Caki2 (cell line): ENCODE results near the gene GGT1. TPM values are rescaled to one million over a fixed set of nuclear protein-coding genes. Genes with fewer than 3 reads are reported as not detected.
"Not testable (repeated sequence)": the region's sequence is repeated elsewhere in the genome, so short reads cannot be mapped to it uniquely, and the experiment has no call there.

ENCODE experiments used
- DNase-seq: peaks from one replicate; pipeline ENCODE4 v3.0.0-alpha.2; 2015; ENCODE audit warnings: low read depth
- in situ Hi-C: cut with HindIII; loops from 2 replicates; pipeline ENCODE4 v1.10.0; 2016; ENCODE audit warnings: low sequenced_read_pairs, low pct_unique_long_range_greater_than_20kb, mixed read lengths
- total RNA-seq: library from RNA; depleted of rRNA; stranded (reverse); fragments of >200 nt; shearing (Covaris generic); gene quantifications from 2 replicates; pipeline ENCODE4 v1.2.3, GENCODE V29; 2014; ENCODE audit warnings: low replicate concordance

Gene GGT1
- total RNA-seq, 1 experiment from 2014 or later: 486 TPM

DNA sequence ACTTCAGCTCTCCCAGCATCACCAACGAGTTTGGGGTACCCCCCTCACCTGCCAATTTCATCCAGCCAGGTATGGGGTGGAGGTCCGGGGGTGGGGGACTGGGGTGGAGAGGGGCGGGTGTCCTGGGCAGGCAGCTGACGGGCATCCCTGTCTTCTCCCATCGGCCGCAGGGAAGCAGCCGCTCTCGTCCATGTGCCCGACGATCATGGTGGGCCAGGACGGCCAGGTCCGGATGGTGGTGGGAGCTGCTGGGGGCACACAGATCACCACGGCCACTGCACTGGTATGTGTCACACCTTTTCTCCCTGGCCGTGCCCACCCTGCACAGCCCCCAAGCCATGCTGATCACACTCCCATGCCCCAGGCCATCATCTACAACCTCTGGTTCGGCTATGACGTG, 24.9 kb downstream of the GGT1 start:
- DNase-seq, in situ Hi-C loops: not testable (repeated sequence)

DNA sequence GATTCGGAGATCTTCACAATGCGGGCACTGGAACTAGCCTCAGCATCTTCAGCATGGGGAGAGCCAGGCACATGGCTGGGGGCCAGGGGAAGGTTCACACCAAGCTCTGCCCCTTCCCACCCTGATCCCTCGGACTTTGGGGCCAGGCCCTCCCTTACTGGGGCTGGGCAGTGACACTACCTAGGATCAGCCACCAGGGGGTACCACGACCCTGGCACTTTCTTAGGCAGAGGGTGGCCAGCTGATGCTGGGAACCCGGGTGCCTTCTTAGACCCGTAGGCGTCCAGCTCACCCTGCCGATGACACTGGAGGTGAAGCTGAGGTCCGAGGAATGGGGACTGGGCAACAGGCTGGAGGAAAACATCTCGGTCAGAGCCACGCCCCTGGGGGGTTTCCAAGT, 26.1 kb downstream of the GGT1 start:
- in situ Hi-C loops: not testable (repeated sequence)

DNA sequence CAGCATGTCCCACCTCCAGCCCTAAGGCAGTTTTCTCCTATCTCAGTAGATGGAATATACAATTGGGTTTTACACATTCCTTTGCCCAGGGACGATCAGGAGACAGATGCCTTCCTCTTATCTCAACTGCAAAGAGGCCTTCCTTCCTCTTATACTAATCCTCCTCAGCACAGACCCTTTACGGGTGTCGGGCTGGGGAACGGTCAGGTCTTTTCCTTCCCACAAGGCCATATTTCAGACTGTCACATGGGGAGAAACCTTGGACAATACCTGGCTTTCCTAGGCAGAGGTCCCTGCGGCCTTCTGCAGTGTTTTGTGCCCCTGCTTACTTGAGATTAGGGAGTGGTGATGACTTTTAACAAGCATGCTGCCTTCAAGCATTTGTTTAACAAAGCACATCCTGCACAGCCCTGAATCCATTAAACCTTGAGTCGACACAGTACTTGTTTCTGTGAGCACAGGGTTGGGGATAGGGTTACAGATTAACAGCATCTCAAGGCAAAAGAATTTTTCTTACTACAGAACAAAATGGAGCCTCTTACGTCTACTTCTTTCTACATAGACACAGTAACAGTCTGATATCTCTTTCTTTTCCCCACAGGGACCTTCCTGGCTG, 27.9 kb downstream of the GGT1 start:
- in situ Hi-C loops, DNase-seq: not testable (repeated sequence)

More for the DNA sequence above, 26.1 kb downstream of the GGT1 start:
- DNase-seq: not testable (repeated sequence)

DNA sequence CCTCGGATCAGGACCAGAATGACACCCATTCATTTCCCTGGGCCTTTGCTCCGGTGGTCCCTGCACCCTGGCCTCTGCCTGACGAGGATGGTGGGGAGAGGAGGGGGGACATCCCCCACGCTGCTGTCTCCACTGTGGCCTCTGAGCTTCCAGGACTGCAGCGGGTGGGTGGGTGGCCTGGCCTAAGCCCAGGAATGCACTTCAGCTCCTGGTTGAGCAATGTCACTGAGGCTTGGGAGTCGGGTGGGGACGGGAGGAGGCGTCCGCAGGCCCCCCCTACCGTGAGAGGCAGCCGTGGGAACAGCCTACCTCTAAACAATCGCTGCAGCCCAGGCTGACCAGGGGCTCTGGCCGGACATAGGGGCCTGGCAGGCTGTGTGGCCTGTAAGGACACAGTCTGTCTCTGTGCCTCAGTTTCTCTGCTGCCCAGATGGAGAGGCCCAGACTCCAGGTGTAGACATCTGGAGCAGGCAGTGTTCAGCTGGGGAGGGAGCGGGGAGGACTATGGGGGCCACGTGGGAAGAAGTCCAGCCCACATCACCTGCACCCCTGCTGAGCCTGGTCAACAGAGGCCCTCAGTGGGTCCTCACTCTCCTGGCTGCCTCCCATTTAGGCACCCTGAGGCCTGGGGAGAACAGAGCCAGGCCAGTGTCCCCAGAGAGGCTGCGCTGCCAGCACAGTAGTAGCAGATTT, 28.6 kb downstream of the GGT1 start:
- DNase-seq, in situ Hi-C loops: not testable (repeated sequence)

DNA sequence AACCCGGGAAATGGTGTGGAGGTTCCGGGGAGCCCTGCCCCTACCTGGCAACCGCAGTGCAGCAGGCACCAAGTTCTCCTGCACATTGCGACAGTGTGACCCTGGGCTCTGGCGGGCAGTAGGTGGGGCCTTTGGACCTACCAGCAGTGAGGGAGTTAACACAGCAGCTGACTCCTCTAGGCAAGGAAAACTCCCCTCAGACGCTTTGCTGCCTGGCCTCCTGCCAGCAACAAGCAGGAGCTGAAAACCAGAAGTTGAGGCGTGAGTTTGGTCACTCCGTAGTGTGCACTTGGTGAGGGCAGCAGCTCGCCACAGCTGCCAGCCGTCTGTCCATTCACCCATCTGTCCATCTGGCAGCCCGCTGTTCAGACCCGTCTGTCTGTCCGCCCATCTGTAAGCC, 29.6 kb downstream of the GGT1 start:
- DNase-seq, in situ Hi-C loops: not testable (repeated sequence)

DNA sequence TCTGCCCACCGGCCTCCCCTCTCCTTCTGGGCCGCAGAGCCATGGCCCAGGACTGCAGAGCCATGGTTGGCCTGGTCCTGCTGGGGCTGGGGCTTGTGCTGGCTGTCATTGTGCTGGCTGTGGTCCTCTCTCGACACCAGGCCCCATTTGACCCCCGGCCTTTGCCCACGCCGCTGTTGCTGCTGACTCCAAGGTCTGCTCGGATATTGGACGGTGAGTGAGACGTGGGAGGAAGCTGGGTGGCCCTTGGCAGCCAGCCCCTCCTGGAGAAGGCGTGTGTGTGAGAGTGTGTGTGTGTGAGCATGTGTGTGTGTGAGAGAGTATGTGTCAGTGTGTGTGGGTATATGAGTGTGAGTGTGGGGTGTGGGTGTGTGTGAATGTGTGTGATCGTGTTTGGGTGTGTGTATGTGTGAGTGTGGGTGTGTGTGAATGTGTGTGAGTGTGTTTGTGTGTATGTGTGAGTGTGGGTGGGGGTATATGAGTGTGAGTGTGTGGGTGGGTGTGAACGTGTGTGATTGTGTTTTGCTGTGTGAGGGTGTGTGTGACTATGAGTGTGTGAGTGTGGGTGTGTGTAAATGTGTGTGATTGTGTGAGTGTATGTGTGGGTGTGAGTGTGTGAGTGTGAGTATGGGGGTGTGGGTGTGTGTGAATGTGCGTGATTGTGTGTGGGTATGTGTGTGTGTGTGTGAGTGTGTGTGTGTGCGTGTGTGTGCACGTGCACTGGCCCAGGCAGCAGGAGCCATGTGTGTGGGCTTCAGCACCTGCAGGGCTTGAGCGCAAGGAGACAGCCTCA, 30.4 kb downstream of the GGT1 start:
- in situ Hi-C loops: not testable (repeated sequence)

DNA sequence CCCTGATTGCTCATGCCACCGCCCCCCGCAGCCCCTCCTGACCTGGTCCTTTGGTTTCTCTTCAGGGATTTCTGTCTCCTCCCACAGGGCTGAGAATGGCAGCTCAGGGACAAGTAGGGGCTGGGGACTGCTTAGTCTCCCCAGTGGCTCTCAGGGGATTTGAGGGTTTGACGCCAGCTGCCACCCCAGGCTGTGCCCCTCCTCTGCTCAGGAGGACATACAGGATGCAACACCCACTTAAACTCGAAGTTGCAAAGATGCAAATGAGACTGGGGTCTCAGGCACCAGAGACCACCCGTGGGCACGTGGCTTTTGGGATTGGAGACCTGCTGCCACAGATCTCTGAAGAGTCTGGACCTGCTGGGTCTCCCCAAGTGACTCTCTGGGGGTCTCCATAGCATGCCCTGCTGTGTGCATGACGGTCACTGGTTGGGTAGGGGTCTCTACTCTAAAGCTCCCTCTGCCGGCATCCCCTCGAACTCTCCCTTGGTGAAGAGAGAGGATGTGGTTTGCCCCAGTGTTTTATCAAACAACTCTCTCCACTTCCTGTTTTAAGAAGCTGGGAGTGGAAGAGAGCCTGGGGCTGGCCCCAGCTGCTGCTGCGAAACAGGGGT, 31.9 kb downstream of the GGT1 start:
- DNase-seq, in situ Hi-C loops: not testable (repeated sequence)

More for the DNA sequence above, 30.4 kb downstream of the GGT1 start:
- not testable (repeated sequence) for DNase-seq

DNA sequence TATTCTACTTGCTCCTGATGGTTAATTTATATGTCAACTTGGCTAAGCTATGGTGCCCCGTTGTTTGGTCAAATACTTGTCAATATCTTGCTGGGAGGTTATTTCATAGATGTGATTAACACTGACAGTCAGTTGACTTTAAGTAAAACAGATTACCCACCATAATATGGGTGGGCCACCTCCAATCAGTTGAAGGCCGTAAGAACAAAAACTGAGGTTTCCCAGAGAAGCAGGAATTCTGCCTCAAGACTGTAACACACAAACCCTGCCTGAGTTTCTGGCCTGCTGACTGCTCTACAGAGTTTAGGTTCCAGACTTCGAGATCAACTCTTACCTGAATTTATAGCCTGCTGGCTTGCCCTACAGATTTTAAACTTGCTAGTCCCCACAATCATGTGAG, 33.5 kb downstream of the GGT1 start:
- DNase-seq, in situ Hi-C loops: not testable (repeated sequence)

DNA sequence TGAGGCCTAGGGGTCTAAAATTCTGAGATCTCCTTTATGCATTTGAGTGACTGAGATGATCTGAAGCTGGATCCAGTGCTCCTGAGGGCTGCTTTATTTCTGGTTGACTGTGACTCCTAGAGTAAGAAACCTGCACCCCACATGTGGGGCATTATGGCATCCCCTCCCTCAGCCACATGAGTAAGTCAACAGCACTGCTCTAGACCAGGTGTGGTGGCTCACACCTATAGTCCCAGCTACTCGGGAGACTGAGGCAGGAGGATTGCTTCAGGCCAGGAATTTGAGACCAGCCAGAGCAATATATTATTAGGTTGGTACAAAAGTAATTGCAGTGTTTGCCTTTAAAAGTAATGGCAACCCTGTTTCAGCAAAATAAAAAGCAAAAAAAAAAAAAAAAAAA, 39.3 kb downstream of the GGT1 start:
- in situ Hi-C loops, DNase-seq: not testable (repeated sequence)

DNA sequence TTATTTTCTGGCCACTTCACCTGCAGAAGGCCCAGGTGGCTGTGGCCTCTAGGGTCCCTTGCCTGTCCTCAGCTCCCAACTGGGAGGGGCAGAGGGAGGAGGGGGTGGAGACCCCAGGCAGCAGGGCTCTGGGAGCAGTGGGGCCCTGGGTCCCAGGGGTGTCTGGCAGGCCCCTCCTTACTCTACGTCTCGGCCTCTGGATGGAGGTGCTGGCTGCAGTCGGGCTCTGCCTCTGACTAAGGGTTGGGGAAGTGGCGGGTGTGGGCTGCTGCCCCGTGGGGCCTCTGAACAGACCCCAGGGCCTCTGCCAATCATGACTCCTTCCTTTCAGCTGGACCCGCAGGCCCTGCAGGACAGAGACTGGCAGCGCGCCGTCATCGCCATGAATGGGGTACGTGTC, 41.4 kb downstream of the GGT1 start:
- DNase-seq, in situ Hi-C loops: not testable (repeated sequence)

DNA sequence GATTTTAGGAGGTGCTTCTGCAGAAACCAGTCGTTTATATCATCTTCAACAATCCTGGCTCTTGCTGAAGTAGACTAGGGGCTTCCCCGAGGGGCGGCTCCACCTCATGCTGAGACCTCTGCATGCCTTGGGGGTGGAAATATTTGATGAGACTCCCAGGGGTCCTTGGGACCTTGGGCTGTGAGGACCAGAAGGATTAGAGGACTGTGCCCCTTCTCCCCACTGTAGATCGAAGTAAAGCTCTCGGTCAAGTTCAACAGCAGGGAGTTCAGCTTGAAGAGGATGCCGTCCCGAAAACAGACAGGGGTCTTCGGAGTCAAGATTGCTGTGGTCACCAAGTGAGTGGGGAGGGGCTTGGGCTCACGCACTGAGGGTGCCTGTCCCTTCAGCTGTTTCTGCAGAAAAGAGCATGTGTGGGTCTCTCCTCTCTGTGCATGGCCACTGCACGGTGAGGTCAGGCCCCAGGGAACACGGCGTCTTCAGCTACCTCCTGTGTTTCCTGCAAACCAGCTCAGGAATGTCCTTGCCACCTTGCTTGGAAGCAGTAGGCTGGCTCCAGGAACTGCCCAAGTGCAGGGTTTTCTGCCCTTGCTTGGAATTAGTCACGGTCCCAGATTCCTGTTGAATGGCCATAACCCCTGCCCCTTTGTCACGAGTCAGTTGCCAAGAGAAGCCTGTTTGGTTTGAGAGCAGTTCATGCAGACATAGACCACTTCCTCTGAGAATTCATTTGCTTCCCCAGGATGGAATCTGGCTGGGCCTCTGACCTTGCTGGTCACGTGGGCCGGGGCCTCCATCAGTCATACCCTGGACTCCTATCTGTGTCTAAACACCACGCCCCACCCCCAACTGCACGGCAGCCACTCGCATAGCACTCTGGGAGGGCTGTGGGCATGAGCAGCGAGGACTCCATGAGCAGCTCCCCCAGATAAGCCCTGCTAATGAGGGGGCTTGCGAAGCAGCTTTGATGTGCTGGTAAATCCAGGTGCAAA, 42.7 kb downstream of the GGT1 start:
- in situ Hi-C loops, DNase-seq: not testable (repeated sequence)

DNA sequence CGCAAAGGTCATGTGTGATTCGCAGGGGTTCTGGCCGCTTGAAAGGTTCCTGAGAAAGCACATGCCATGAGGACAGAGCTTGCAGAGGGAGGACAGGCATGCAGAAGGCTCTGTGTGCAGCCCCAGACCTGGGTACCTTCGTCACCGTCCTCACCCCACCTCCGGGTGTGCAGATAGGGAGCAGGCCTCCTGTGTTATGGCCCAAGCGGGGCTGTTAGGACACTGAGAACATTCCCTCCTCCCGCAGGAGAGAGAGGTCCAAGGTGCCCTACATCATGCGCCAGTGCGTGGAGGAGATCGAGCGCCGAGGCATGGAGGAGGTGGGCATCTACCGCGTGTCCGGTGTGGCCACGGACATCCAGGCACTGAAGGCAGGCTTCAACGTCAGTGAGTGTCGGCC, 43.8 kb downstream of the GGT1 start:
- in situ Hi-C loops, DNase-seq: not testable (repeated sequence)

DNA sequence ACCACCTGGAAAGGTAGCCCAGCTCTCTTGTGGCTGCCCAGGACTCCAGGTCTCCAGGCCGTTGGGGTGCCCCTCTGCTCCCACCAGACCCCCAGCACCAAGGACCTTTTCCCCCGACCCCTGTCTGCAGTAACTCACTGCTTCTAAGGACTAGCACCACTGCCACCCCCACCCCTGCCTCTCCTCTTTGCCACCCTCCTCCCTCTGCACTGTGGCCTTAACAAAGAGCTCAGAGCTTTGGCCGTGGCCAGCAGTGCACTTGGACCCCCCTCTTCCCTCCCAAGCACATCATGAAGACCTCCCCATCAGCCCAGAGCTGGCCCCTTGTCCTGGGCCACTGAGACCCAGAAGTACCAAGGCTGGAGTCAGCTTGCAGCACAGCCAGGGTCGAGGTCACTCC, 46.4 kb downstream of the GGT1 start:
- in situ Hi-C loops, DNase-seq: not testable (repeated sequence)

DNA sequence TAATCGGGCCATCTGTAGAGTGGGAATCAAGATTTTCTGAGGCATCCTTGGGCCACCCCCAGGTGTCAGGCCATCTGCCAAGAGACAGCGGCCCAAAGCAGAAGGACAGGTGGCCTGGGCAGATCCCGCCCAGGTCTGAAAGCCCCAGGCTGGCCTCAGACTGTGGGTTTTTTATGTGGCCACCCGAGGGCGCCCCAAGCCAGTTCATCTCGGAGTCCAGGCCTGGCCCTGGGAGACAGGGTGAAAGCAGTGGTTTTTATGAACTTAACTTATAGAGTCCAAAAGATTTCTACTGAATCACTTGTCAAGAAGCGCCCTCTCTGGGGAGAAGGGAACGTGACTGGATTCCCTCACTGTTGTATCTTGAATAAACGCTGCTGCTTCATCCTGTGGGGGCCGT, 47.9 kb downstream of the GGT1 start:
- in situ Hi-C loops: not testable (repeated sequence)

DNA sequence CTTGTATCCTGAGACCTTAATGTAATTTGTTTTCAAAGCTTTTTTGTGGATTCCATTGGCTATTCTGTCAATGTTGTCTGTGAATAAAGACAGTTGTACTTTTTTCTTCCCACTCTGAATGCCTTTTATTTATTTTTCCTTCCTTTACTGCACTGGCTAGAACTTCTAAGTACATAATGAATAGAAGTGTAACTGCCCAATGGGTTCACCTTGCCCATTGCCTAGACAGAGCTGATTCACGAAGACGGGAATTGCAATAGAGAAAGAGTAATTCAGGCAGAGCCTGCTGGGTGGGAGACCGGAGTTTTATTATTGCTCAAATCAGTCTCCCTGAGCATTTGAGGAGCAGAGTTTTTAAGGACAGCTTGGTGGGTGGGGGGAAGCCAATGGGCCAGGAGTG, 62.4 kb downstream of the GGT1 start:
- DNase-seq, in situ Hi-C loops: not testable (repeated sequence)

More for the DNA sequence above, 47.9 kb downstream of the GGT1 start:
- not testable (repeated sequence) for DNase-seq

DNA sequence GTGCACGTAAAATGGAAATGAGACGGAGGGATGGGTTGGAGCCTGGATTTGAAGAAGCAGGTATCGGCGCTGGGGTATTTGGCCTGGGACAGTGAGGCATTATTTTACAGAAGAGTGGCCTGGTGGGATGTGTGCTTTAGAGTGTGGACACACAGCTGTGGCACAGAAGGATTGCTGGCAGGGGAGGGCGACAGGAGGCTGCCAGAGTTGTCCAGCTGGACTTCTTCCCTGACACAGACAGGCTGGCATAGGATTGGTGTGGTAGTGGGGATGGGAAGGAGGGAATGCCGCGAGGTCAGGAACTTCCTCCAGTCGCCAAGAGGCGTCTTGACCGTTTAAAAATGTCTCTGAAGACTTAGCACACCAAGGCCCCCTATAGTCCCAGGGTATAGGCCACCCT, 64.9 kb downstream of the GGT1 start:
- in situ Hi-C loops, DNase-seq: not testable (repeated sequence)

DNA sequence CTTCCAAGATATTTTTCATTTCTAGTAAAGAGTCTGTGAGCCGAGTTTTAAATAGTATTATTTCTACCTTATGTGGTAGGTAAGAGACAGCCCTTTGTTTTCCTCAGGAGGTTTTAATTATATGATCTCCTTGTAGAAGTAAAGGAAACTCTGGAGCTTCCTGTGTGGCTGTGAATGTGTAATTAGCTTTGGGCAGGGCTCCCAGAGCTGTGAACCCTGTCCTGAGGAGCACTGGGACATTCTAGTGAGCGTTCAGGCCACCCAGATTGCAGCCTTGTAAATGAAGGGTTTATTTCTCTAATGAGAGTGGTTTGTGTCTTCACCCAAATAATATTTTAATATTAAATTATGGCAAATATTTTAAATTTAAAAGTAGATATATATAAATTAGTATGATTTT, 69.5 kb downstream of the GGT1 start:
- in situ Hi-C loops, DNase-seq: not testable (repeated sequence)
